Activated CD8-positive, alpha-beta memory T cell treated with anti-CD3 and anti-CD28 coated beads for 1 hour (primary cell): Measurements from ENCODE around the gene C1QTNF9B.

Experiments
- DNase-seq, 2 donors: peaks; one replicate each; pipeline ENCODE4 v3.0.0-alpha.2; 2020; ENCODE audit warnings: low read depth in 1 of 2; ENCODE audit errors: extremely low read depth in 1 of 2

The C1QTNF9B gene

GRCh38 chr13:23859904-23860303, 37.4 kb downstream of the C1QTNF9B start:
- no peak for DNase-seq

GRCh38 chr13:23859455-23859854, 37.8 kb downstream of the C1QTNF9B start:
- DNase-seq = no peak

GRCh38 chr13:23858546-23858945, 38.8 kb downstream of the C1QTNF9B start:
- DNase-seq = no peak

- DNase-seq = no peak
Observed at GRCh38 chr13:23856008-23856750, 41.1 kb downstream of the C1QTNF9B start.

- DNase-seq = no peak
Observed at GRCh38 chr13:23855360-23855759, 41.9 kb downstream of the C1QTNF9B start.

GRCh38 chr13:23852351-23852750, 45.0 kb downstream of the C1QTNF9B start:
- DNase-seq = no peak

- no peak for DNase-seq
Observed at GRCh38 chr13:23851106-23851505, 46.2 kb downstream of the C1QTNF9B start.

- DNase-seq = no peak
Observed at GRCh38 chr13:23850134-23850533, 47.2 kb downstream of the C1QTNF9B start.

GRCh38 chr13:23849670-23850069, 47.6 kb downstream of the C1QTNF9B start:
- DNase-seq = no peak

GRCh38 chr13:23848646-23849141, 48.6 kb downstream of the C1QTNF9B start:
- no peak for DNase-seq

- no peak for DNase-seq
Observed at GRCh38 chr13:23848019-23848418, 49.3 kb downstream of the C1QTNF9B start.

GRCh38 chr13:23847497-23847896, 49.8 kb downstream of the C1QTNF9B start:
- DNase-seq = no peak

GRCh38 chr13:23845105-23845725, 52.1 kb downstream of the C1QTNF9B start:
- DNase-seq = no peak

- no peak for DNase-seq
Observed at GRCh38 chr13:23844132-23844531, 53.2 kb downstream of the C1QTNF9B start.

- DNase-seq = no peak
Observed at GRCh38 chr13:23843436-23843835, 53.9 kb downstream of the C1QTNF9B start.

GRCh38 chr13:23842406-23842805, 54.9 kb downstream of the C1QTNF9B start:
- DNase-seq = no peak
